ENCODE measurements around the gene SMARCD3.

The SMARCD3 gene

DNA sequence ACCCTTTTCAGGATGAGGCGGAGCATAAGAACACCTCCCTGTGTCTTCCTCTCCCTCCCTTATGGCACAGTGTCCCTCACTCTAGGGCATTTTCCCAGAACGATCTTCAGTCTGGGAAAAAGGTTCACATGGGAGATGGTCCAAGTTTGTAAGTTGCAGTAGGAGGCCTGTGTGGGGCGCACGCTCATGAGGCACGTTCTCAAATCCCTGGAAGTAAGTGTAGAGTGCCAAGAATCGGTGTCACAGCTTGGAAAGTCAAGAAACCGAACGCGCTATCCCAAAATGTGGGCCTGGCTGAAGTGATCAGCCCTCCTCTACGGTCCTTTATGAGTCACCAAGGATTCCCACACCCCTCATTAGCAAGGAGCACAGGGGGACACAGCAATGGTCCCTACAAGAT lies 23.9 kb upstream of the SMARCD3 start:
- DNase-seq = no peak

DNA sequence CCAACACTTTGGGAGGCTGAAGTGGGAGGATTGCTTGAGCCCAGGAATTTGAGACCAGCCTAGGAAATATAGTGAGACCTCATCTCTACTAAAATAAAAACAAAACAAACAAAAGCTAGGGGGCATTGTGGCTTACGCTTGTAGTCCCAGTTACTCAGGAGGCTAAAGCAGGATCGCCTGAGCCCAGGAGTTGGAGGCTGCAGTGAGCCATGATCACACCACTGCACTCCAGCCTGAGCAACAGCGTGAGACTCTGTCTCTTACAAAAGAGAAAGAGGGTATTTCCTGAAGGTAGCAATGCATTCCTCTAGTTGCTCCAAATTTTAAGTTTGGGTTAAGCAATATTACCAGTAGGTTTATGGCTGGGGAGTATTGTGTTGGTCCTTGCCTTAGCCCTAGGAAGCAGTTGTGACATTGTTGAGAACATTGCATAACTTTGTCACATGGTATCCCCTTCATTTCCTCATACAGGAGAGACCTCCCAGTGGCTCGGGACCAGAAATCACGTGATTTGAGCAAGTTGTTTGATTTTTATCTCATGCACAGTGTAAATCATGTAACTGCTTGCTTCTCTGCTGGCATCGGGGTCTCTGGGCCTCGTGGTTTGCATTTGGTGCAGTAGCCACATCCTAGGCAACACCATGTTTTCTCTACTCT lies 23.3 kb upstream of the SMARCD3 start:
- DNase-seq = peak; percentile 87

DNA sequence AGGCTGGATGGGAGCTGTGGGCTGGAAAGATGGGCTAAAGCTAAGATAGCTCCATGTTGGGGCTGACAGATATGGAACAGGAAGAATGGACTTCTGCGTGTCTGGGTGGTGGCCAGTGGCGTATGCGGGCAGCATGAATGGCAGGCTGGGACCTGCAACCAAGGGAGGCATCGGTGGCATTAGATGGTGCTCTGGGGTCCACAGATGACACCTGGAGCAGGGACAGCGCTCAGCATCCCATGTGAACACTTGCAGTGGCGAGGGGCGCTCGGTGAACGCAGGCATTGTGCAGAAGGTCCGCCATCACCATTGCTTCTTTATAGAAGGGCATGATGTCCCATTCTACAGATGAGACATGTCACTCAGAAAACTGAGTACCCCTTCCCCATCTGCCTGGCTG lies 21.0 kb upstream of the SMARCD3 start:
- no peak for DNase-seq

DNA sequence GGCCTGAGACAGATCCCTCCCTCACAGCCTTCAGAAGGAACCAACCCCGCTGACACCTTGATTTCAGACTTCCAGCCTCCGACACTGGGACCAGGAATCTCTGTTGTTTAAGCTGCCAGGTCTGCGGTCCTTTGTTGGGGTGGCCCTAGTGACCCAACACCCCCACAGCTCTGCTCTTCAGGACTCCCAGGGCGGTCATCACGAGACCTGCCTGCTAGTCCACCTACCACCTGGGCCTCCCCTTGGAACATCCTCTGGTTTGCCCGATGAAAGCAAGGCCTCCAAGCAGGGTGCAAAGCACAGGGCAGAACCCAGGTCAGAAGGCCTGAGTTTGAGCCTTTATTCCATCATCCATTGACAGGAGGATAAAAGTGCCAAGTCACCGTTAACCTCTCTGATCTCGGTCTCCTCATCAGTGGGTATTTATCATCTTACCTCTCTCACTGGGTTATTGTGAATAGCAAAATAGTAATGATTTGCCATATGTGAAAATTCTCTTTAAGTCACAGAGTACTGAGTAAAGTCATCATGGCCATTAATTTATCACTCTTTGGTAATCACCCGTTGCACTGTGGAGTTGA lies 16.9 kb upstream of the SMARCD3 start:
- DNase-seq = no peak

DNA sequence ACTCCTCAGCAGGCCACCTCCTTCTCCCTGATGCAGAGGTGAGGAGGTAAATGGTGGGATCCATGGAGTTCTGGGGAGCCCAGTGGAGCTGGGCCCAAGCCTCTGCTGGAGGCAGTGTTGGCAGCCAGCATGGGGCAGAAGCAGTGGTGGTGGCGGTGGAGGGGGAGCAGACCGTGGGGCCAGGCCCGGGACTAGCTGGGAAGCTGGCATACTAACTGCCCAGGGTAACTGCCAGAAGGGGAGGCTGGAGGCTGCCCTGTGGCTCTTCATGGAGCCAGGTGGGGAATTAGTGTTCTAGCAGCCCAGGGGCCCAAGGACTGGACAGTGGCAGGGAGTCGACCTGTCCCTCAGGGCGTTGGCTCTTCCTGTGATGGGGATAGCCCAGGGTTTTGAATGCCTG lies 16.1 kb upstream of the SMARCD3 start:
- DNase-seq = no peak

DNA sequence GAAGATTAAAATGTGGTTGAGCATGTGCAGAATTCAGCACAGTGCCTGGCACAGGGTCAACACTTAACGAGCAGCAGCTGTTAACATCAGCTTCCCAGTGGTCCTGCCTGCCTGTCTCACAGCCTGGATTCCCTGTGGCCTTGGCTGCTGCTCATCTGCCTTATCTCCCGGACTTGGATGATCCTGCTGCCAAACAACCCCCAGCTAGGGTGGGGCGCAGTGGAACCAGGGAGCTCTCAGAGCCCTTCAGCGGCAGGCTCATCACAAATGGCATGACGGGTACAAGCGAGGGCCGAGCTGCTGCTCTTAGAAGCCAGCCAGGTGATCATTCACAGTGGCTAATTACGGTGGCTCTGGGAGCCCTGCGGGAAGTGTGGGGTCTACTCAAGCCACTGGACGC lies 13.0 kb upstream of the SMARCD3 start:
- no peak for DNase-seq

DNA sequence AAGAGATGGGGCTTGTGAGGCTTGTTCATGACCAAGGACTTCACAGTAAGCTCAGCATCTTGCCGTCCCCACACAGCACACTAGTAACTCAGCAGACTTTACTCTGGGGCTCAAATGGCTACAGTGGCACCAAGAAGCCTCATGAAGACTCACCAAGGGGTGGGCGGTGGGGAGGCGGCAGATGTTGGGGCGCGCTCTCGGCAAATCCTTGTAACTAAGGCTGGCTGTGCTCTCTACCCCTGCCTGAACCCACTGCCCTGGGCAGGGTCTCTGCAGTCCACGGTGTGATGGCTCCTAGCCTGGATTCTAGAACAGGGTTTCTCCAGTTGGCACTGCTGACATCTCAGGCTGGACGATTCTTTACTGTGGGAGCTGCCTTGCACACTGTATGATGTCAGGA lies 12.4 kb upstream of the SMARCD3 start:
- DNase-seq = no peak

DNA sequence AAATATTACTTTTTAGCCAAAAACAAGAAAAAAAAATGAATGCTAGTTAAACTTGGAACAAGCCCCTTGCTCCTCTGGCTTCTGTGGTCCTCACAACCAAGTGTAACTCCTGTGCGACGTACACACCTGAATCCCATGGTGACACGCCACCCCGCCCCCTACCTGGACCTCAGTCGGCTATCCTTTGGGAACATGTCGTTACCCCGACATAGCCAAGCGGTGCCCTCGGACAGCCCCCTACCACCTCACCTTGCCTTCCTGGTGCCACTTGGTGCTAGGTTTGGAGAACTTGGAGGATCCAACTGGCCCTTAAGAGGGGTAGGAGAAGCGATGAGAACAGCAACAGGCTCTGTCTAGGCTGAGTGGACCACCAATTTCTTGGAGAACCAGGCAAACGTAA lies 12.0 kb upstream of the SMARCD3 start:
- DNase-seq = no peak

DNA sequence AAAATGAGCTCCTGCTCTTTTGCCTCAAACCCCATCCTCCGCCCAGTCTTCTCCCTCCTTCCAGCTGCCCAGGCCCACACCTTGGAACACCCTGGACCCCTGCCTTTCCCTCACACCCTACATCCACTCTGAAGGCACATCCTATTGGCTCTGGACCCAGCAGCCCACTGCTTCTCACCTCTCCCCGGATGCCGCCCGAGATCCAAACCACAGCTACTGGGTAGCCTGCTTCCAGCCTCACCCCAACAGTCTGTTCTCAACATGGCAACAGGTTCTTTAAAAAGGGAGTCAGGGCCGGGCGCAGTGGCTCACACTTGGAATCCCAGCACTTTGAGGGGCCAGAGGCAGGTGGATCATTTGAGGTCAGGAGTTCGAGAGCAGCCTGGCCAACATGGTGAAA lies 9.5 kb upstream of the SMARCD3 start:
- DNase-seq = no peak

DNA sequence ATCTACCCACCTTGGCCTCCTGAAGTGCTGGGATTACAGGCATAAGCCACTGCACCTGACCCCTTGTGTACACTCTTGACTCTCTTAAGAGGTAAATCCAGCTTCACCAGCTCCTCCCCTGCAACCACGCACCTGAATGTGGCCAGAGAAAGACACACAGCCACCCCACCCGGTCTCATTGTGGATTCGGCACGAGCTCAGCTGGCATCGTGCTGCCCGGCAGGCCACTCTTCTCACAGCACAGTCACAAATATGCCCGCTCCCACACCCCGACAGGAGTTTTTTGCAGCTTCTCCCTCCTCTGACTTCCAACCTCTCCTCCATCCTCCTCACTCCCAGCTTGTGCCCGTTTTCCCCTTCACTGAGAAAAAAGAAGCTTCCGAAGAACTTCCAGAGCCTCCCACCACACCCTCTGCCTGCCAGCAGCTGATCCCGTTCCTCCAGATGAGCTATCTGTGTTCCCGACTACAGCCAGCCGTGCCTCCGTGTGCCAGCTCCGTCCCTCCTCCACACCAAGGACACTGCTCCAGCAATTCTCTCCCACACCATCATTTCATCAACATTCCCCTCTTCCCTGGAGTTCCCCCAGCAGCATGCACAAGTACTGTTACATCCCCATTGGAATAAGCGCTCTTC lies 8.0 kb upstream of the SMARCD3 start:
- no peak for DNase-seq

DNA sequence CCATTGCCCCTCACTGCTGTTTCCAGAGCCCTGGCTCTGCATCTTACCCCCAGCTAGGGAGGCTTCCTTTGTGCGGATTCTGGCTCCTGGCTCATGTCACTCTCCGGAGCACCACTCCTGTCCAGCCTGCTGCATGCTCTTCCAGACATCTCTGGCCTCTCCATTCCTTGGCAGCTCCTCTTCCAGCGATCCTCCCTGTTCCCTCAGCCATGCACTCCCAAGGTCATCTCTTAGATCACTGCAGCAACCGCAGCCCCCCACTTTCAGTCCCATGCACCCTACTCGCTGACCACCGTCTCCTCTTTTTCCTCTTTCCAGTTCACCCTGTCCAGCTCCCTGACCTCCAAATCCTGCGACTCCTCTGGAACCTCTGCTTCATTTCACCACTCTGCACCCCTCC lies 6.9 kb upstream of the SMARCD3 start:
- DNase-seq = no peak

DNA sequence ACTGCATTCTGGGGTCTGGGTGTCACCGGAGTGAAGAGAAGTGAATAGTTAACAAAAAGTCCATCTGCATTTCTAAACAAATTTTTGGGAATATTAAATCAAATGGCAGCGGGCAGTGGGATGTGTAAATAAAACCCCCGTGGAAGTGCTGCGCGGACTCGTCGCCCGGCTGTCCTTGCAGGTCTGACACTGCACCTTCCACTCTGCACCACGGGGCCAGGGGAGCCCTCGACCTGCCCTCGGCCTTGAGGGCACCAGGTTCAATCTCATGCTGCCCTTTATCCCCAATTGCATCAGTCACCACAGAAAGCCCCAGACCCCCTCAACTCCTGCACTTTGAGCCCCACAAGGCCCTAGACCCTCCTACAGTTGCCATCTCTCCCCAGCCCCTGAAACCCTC lies 6.4 kb upstream of the SMARCD3 start:
- DNase-seq = no peak

DNA sequence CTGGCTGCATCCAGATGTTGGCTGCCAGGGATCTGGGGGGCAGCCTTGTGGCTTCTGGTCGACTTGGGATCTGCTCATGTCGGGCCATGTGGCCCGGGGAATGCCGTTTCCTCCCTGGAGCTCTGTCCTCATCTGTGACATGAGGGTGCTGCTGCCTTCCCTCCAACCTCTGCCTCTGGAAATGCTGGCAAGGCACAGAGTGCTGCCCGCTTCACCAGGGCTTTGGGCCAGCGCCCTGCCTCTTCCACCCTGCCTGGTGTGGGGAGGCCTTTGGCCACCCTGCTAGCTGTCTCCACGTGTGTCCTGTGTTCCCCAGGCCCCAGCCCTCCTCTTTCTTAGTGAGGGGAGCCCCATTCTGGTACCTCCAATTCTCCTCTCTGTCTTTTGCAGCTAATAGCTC lies 5.8 kb upstream of the SMARCD3 start:
- no peak for DNase-seq

DNA sequence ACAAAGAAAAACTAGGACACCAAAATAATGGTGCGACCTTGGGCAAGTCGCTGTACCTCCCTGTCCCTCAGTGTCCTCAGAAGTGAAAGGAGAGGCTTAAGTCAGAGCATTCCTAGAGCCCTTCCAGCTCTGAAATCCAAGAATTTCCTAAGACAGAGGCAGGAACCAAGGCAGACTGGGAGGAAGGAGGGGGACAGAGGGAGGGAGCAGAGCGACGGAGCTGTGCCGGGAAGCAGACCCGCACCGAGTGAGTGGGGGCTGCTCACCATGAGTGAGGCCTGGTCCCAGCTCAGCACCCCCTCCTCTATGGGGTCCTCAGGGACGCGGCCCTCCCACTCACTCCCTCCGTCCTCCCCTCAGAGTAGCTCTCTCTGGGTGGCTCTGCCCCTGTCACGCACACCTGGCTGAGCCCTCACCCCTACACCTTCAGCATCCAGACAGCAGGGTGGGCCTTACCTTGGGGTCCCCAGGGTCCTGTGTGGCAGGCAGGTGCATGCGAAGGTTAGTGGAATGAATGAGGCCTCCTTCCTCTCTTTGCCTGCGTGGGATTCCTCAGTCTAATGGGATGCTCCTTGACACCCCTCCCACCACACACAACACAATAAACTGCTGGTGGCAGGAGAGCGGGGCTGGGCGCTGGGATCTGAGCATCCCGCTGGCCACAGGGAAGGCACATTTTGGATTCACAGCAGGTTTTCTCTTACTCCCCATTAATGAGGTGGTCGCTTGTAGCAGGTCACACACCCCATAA lies 4.6 kb upstream of the SMARCD3 start:
- no peak for DNase-seq

DNA sequence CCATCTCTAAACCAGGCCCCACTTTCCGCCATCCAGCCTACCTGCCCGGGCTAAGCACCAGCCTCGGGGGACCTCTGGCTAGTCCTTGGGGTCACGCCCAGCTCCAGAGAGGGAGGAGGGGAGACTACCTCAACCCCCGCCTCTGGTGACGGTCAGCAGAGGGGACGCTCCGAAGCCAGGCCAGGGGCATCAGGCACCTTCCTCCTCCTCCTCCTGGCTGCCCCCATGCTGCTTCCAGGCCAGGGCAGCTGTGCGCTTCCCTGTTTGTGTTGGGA lies 4.0 kb upstream of the SMARCD3 start:
- DNase-seq = no peak

DNA sequence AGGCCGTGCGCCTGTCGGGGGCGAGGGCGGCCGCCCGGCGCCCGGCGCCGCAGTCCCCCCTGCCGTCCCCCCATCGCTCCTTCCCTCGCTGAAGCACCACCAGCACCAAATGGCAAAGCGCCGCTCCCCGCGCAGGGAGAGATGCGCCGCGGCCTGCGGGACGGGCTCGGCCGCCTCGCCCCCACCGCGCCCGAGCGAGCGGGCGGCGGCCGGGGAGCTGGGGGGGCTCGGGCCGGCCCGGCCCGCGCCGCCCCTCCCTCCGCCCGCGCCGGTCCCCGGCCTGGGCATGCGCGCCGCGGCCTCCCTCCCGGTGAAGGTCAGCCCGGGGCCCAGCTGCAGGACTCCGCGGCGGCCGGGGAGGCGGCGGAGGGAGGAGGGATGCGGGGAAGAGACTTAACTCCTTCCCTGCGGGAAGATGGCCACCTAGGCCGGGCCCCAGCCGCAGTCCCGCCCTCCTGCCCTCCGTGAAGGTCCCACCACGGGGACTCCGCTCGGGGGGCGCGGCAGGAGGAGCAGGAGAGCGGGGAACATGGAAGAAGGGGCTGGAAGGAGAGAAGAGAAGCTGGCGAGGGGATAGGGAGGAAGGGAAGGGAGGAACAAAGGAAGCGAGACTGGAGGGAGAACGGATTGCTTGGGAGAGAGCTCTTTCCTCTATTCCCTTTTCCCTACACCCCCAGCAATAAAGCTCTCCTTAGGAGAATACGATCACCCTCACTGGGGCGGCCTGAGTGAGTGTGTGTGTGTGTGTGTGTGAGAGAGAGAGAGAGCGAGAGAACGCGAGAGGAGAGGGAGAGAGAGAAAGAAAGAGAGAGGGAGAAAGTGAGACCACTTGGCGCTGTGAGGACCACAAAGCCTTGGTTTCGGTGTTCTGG lies 3.4 kb upstream of the SMARCD3 start:
- DNase-seq = no peak

DNA sequence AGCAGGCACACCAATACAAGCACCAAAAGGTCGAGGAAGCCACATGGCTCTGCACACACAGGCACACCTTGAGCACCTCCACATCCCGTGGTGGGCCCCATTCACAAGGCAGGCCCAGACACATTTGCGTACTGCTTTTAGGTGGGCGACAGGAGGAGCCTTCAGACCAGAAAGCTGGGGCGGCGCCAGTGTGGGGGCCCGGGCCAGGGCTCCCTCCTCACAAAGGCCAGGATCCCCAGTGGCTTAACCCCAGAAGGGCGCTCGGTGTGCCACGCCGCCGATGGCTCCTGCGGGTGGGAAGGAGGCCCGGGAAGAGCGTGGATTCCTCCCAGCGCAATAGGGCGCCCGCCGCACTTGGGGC lies 2.8 kb upstream of the SMARCD3 start:
- DNase-seq = no peak

DNA sequence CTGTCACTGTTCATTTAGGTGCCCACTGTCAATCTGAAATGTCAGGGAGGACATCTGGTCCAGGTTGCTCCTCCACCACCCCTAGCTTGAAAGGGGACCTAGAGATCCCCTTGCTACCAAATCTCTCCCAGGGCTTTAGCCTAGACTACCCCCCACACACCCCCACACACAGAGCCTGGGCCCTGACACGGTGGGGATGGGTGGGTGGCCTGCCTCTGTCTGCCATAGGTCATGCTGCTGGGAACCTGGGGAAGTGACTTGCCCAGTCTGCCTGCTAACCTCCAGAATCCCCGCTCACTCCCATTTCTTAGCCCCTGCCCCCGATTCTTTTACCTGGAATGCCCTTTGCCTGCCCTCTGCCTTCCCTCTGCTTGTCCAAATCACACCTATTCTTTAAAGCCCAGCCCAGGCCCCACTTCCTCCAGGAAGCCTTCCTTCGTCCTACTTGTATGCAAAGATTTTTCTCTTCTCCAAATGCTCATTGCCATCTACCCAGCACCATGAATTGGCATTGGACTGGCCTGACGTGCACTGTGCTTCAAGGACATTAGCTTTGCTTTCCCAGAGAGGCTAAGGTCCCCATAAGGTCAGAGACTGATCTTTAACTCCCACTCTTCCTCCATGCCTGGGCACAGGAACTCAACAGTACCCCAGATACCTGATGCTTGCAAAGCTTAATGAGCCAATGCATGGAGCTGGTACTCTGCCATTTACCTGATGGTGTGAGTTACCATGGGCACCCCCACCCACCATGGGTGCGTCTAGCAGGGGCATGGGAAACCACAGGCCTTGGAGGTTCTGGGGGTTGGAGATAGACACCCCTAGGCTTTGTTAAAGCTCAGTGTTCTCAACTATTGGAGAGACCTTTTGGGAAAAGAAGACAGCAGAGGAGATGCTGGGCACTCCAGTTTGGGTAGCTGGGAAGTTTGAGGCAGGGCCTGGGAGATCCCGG lies 2.0 kb upstream of the SMARCD3 start:
- DNase-seq = no peak

DNA sequence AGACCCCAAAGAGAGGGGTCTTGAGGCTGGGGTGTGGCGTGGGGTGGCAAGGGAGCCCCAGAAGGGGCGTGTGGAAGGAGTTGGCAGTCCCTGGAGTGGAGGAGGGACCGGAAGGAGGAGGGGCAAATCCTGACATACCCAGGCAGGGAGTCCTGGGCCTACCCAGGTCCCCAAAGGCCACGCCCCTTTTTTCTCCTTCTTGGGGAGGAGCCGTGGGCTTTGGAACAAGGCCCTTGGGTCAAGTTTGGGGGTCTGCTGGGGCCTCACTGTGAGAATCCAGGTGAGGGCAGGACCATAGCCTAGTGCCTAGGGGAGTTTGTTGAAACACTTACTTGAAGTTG lies 1.2 kb upstream of the SMARCD3 start:
- no peak for DNase-seq

DNA sequence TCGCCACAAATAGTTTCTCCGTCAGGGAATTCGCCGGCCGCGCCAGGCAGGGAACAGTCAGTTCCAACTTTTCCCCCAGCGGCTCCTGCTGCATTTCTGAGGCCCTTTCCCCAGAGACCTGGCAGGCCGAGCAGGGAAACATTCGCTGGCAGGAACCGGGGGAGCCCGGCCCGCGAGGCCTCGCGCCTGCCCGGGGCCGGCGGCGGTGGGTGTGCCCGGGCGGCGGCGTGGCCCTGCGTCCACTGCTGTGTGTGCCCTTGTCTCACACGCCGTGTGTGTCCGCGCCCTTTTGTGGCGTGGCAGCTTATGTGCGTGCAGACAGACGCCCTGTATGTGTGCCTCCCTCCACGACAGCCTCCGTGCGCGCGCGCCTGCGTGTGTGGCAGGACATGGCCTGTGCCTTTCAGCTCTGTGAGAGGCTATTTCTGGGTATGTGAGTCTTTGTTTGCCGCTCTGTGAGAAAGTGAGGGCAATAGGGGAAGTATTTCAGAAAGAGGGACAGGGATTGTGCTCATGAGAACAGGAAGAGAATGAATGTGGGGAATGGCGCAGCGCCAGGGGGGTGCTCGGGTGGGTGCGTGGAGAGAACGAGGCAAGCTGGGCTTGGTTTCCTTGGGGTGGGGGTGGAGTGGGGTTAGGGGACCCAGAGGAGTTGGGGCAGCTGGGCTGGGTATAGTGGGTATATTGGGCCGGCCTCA lies 689 bp upstream of the SMARCD3 start:
- peak; percentile 65 for DNase-seq

DNA sequence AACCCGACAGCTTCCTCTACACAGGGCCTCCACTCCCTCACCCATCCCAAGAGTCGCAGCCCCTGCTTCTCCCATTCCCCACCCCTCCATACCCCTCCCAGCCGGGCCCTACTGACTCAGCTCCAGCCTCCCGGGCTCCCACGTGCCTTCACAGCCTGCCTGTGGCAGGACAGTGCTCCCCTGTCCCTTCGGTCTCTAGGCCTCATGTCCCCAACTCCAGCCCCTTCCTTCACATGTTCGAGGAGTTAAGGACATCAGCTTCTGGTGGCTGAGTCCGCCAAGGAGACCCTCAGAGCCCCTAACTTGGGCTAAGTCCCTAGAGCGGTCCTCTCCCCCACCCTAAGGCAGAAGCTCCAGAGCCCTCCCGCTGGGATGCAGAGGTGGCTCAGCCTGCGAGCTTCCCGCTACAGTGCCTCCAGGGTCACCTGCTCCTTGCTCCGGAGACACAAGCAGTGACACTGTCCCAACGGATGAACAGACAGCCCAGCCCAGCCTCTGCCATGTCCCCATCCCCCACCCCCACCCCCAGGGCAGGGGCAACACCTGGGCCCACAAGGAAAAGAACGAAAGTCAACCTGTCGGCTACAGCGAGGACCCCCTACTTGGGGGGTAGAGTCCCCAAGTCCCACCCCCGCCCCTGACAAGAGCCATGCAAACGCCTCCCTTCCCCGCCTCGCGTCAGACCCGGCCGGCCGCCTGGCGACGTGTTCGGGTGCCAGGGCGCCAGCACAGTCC lies 716 bp downstream of the SMARCD3 start:
- no peak for DNase-seq

Data from OCI-M1 (cell line).